Smooth muscle cell (in vitro differentiated cells): ENCODE results near the gene MYOC. TPM values are rescaled to one million over a fixed set of nuclear protein-coding genes. Genes with fewer than 3 reads are reported as not detected.

Experiments
- DNase-seq: peaks from one replicate; lab custom pipeline; 2025; ENCODE audit not compliant: unreplicated experiment; lab: John Stamatoyannopoulos, UW
- H2AFZ ChIP-seq: fragments of 200-600 bp; sonication (generic); 2 replicates; pipeline ENCODE4 v1.6.0; 2016; ENCODE audit warnings: antibody characterized with exemption, low read depth, mild to moderate bottlenecking
- H3F3A ChIP-seq: fragments of 200-600 bp; sonication (generic); 2 replicates; pipeline ENCODE4 v1.6.0; 2017; ENCODE audit warnings: antibody characterized with exemption, low read depth
- H3K27ac ChIP-seq: fragments of 200-600 bp; sonication (generic); 2 replicates; pipeline ENCODE4 v1.5.1; 2016; ENCODE audit warnings: low read depth, mild to moderate bottlenecking
- H3K27me3 ChIP-seq: fragments of 200-600 bp; sonication (generic); 2 replicates; pipeline ENCODE4 v1.6.1; 2016; ENCODE audit warnings: low read depth, mild to moderate bottlenecking
- H3K36me3 ChIP-seq: fragments of 200-600 bp; sonication (generic); 2 replicates; pipeline ENCODE4 v1.5.1; 2016; ENCODE audit warnings: low read depth
- H3K4me1 ChIP-seq: fragments of 200-600 bp; sonication (generic); 2 replicates; pipeline ENCODE4 v1.5.1; 2016; ENCODE audit warnings: low read depth
- H3K4me2 ChIP-seq: fragments of 200-600 bp; sonication (generic); 2 replicates; pipeline ENCODE4 v1.6.0; 2016; ENCODE audit warnings: mild to moderate bottlenecking
- H3K4me3 ChIP-seq: fragments of 200-600 bp; sonication (generic); 2 replicates; pipeline ENCODE4 v1.5.1; 2016; ENCODE audit warnings: mild to moderate bottlenecking
- H3K79me2 ChIP-seq: fragments of 200-600 bp; sonication (generic); 2 replicates; pipeline ENCODE4 v1.6.0; 2016; ENCODE audit warnings: low read depth, mild to moderate bottlenecking
- H3K9ac ChIP-seq: fragments of 200-600 bp; sonication (generic); 2 replicates; pipeline ENCODE4 v1.6.0; 2016; ENCODE audit warnings: low read depth
- H3K9me3 ChIP-seq: fragments of 200-600 bp; sonication (generic); replicated peaks from 2 replicates; pipeline ENCODE4 v1.5.1; 2016; ENCODE audit warnings: low read depth
- H4K20me1 ChIP-seq: fragments of 200-600 bp; sonication (generic); 2 replicates; pipeline ENCODE4 v1.6.0; 2016; ENCODE audit warnings: low read depth
- CTCF ChIP-seq: fragments of 200-600 bp; sonication (generic); IDR thresholded peaks from 2 replicates; pipeline ENCODE4 v1.5.1; 2017; ENCODE audit warnings: borderline replicate concordance, mild to moderate bottlenecking, antibody characterized with exemption; ENCODE audit not compliant: insufficient read depth, poor library complexity, severe bottlenecking
- WGBS: methylation state at CpG from one replicate; pipeline ENCODE4 v1.1.7; 2016; ENCODE audit warnings: low lambda C conversion rate; 5-methylcytosine and 5-hydroxymethylcytosine counted together
- polyA plus RNA-seq: library from polyadenylated mRNA; unstranded; fragments of >200 nt; fragmentation: Nextera tagmentation; extraction: Ambion mirVana; gene quantifications from 2 replicates; pipeline ENCODE4 v1.2.1, GENCODE V29; 2016
- total RNA-seq: library from RNA; depleted of rRNA; stranded (reverse); fragments of >200 nt; gene quantifications from 2 replicates; pipeline ENCODE4 v1.2.3, GENCODE V29; 2014

The MYOC gene
- total and polyA plus RNA-seq, 2 experiments from 2014 or later = not detected

DNA sequence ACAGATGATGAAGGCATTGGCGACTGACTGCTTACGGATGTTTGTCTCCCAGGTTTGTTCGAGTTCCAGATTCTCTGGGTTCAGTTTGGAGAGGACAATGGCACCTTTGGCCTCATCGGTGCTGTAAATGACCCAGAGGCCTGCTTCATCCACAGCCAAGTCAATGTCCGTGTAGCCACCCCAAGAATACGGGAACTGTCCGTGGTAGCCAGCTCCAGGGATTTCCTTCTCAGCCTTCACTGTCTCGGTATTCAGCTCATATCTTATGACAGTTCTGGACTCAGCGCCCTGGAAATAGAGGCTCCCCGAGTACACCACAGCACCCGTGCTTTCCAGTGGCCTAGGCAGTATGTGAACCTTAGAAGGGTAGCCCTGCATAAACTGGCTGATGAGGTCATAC, 16.3 kb downstream of the MYOC start:
- DNase-seq = no peak
- Histone ChIP-seq H3K4me1 (no peaks in the 10 kb centered on the region), H3K9me3 (no peaks in the 10 kb centered on the region), H3K36me3 (no peaks in the 10 kb centered on the region), H3K9ac (no peak overlapping the region), H2AFZ (no peak overlapping the region), H3F3A (no peaks in the 10 kb centered on the region), H4K20me1 (no peaks in the 10 kb centered on the region), H3K79me2 (no peaks in the 10 kb centered on the region), H3K4me2 (no peak overlapping the region), H3K4me3 (no peak overlapping the region), H3K27ac (no peak overlapping the region), H3K27me3 (no peaks in the 10 kb centered on the region)
- WGBS = 89% methylated on average over 11 of the region's 11 CpGs
- TF ChIP-seq CTCF = no peak

GRCh38 chr1:171635661-171636060, 16.8 kb downstream of the MYOC start:
- no peaks in the 10 kb centered on the region for H3K4me1 ChIP-seq
- no peak overlapping the region for H2AFZ ChIP-seq
- H3F3A ChIP-seq = no peaks in the 10 kb centered on the region
- H3K4me3 ChIP-seq = no peak overlapping the region
- no peak overlapping the region for H3K9ac ChIP-seq
- no peaks in the 10 kb centered on the region for H3K27me3 ChIP-seq
- no peak overlapping the region for H3K27ac ChIP-seq
- no peaks in the 10 kb centered on the region for H4K20me1 ChIP-seq
- DNase-seq = no peak
- H3K79me2 ChIP-seq = no peaks in the 10 kb centered on the region
- no peak for TF ChIP-seq CTCF
- no peak overlapping the region for H3K4me2 ChIP-seq
- no peaks in the 10 kb centered on the region for H3K9me3 ChIP-seq
- no peaks in the 10 kb centered on the region for H3K36me3 ChIP-seq
- 77% methylated on average over 2 of the region's 2 CpGs for WGBS

DNA sequence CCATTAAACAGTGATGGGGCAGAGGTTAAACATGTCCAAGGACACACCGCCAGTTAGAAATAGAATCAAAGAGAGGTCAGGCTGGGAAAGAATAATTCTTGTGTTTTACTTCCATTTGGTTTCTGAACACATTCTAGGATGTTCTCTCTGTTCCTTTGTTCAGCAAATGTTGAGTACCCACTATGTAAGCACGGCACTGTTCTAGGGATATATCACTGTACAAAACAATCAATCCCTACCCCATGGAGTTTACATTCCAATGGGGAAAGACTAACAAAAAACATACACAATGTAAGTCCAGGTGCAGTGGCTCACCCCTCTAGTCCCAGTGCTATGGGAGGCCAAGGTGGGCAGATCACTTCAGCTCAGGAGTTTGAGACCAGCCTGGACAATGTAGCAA, 24.3 kb downstream of the MYOC start:
- 94% methylated on average over 2 of the region's 2 CpGs for WGBS
- Histone ChIP-seq H3F3A (no peaks in the 10 kb centered on the region), H3K36me3 (no peaks in the 10 kb centered on the region), H3K79me2 (no peaks in the 10 kb centered on the region), H3K27me3 (no peaks in the 10 kb centered on the region), H4K20me1 (no peaks in the 10 kb centered on the region), H2AFZ (no peak overlapping the region), H3K27ac (no peak overlapping the region), H3K9ac (no peak overlapping the region), H3K4me1 (no peaks in the 10 kb centered on the region), H3K4me3 (no peak overlapping the region), H3K4me2 (no peak overlapping the region), H3K9me3 (no peaks in the 10 kb centered on the region)
- DNase-seq = no peak
- no peak for TF ChIP-seq CTCF

- Histone ChIP-seq H3K27me3 (no peaks in the 10 kb centered on the region), H3K9me3 (no peaks in the 10 kb centered on the region), H4K20me1 (no peaks in the 10 kb centered on the region), H3K4me2 (no peak overlapping the region), H3K4me3 (no peak overlapping the region), H3K27ac (no peak overlapping the region), H3F3A (no peaks in the 10 kb centered on the region), H3K36me3 (no peaks in the 10 kb centered on the region), H2AFZ (no peak overlapping the region), H3K9ac (no peak overlapping the region), H3K79me2 (no peaks in the 10 kb centered on the region), H3K4me1 (no peaks in the 10 kb centered on the region)
- TF ChIP-seq CTCF = no peak
- 84% methylated on average over 5 of the region's 5 CpGs for WGBS
- no peak for DNase-seq
Measured at GRCh38 chr1:171627020-171627419, 25.5 kb downstream of the MYOC start.
